IMR-90 (cell line): ENCODE data around the gene IGF2R. TPM values are rescaled to one million over a fixed set of nuclear protein-coding genes. Genes with fewer than 3 reads are reported as not detected.

Source experiments
- ATAC-seq: fragments of 200-7000 bp; cut with Tn5 transposase; 2 replicates; pipeline ENCODE4 v1.9.1; 2020; ENCODE audit warnings: low read depth, mild to moderate bottlenecking, moderate library complexity
- BruUV-seq: library from RNA; stranded (reverse); fragments of 400-500 nt; replicated peaks from 2 replicates; lab custom pipeline; 2021; lab: Mats Ljungman, UMichigan
- CTCF ChIA-PET: fragments of 300-600 bp; formaldehyde crosslinking; extraction: SDS; loops from one replicate; lab custom pipeline; 2021; ENCODE audit warnings: antibody characterized with exemption; lab: Yijun Ruan, JAX
- POLR2A ChIA-PET: fragments of 300-600 bp; sonication (Branson Sonifier 250); formaldehyde crosslinking; loops from one replicate; lab custom pipeline; 2022; ENCODE audit warnings: antibody characterized with exemption; ENCODE audit not compliant: unreplicated experiment; lab: Charles Lee
- DNase-seq: peaks from one replicate; pipeline ENCODE4 v3.0.0; 2013
- H2AFZ ChIP-seq: replicated peaks from 2 replicates; pipeline ENCODE3; 2013; ENCODE audit warnings: low read length, mild to moderate bottlenecking; ENCODE audit not compliant: poor library complexity
- H2AK5ac ChIP-seq: 2 replicates; pipeline ENCODE4 v1.6.1; 2013; ENCODE audit warnings: low read depth, low read length, inconsistent platforms
- H2AK9ac ChIP-seq: replicated peaks from 2 replicates; pipeline ENCODE3; 2013; ENCODE audit warnings: mild to moderate bottlenecking, low read depth, low read length, moderate library complexity; ENCODE audit not compliant: poor library complexity
- H2BK120ac ChIP-seq: 2 replicates; pipeline ENCODE4 v1.6.1; 2013; ENCODE audit warnings: low read depth, low read length, inconsistent platforms
- H2BK15ac ChIP-seq: 3 replicates; pipeline ENCODE4 v1.6.1; 2013; ENCODE audit warnings: low read depth, low read length, inconsistent platforms
- H2BK20ac ChIP-seq: 2 replicates; pipeline ENCODE4 v1.6.1; 2013; ENCODE audit warnings: low read depth, mild to moderate bottlenecking, inconsistent platforms, low read length, moderate library complexity
- H2BK5ac ChIP-seq: 2 replicates; pipeline ENCODE4 v1.6.1; 2013; ENCODE audit warnings: mild to moderate bottlenecking, low read depth, low read length, inconsistent platforms; ENCODE audit not compliant: poor library complexity, severe bottlenecking
- H3K14ac ChIP-seq: replicated peaks from 2 replicates; pipeline ENCODE4 v1.6.1; 2013; ENCODE audit warnings: low read depth, low read length, inconsistent platforms
- H3K18ac ChIP-seq: 2 replicates; pipeline ENCODE4 v1.6.1; 2013; ENCODE audit warnings: low read depth, low read length, control low read depth
- H3K23ac ChIP-seq: 2 replicates; pipeline ENCODE4 v1.6.1; 2013; ENCODE audit warnings: low read depth, low read length, inconsistent platforms
- H3K27ac ChIP-seq: 2 replicates; pipeline ENCODE4 v1.5.1; 2013; ENCODE audit warnings: mild to moderate bottlenecking, control low read depth, low read length; ENCODE audit not compliant: insufficient read depth
- H3K27me3 ChIP-seq: 2 replicates; pipeline ENCODE4 v1.6.1; 2013; ENCODE audit warnings: low read length; ENCODE audit not compliant: control insufficient read depth, insufficient read depth
- H3K36me3 ChIP-seq: 2 replicates; pipeline ENCODE4 v1.6.1; 2013; ENCODE audit warnings: low read length, mixed read lengths; ENCODE audit not compliant: control insufficient read depth, insufficient read depth
- H3K4ac ChIP-seq: 2 replicates; pipeline ENCODE4 v1.6.1; 2013; ENCODE audit warnings: low read depth, low read length, inconsistent platforms
- H3K4me1 ChIP-seq: 2 replicates; pipeline ENCODE4 v1.6.1; 2013; ENCODE audit warnings: low read length, mixed read lengths; ENCODE audit not compliant: control insufficient read depth, insufficient read depth
- H3K4me2 ChIP-seq: 2 replicates; pipeline ENCODE4 v1.6.1; 2013; ENCODE audit warnings: low read depth, mild to moderate bottlenecking, control low read depth, low read length, moderate library complexity
- H3K4me3 ChIP-seq: 2 replicates; pipeline ENCODE4 v1.5.1; 2013; ENCODE audit warnings: low read depth, mild to moderate bottlenecking, control low read depth, low read length, moderate library complexity; ENCODE audit not compliant: insufficient read depth
- H3K56ac ChIP-seq: 2 replicates; pipeline ENCODE4 v1.6.1; 2013; ENCODE audit warnings: low read length, inconsistent platforms; ENCODE audit not compliant: insufficient read depth; ENCODE audit errors: extremely low read depth
- H3K79me1 ChIP-seq, 2 experiments: 2 replicates each; pipeline ENCODE4 v1.6.1; 2013; ENCODE audit warnings: low read length in 2 of 2, inconsistent platforms in 1 of 2, low read depth in 1 of 2
- H3K9ac ChIP-seq: 2 replicates; pipeline ENCODE4 v1.6.1; 2013; ENCODE audit warnings: low read depth, low read length, control low read depth
- H3K9me1 ChIP-seq: 2 replicates; pipeline ENCODE4 v1.6.1; 2013; ENCODE audit warnings: low read length, inconsistent platforms; ENCODE audit not compliant: insufficient read depth
- H3K9me3 ChIP-seq: 2 replicates; pipeline ENCODE4 v1.6.1; 2013; ENCODE audit warnings: low read length; ENCODE audit not compliant: control insufficient read depth, insufficient read depth
- H4K20me1 ChIP-seq: 2 replicates; pipeline ENCODE4 v1.6.1; 2013; ENCODE audit warnings: low read length, inconsistent platforms; ENCODE audit not compliant: insufficient read depth
- H4K5ac ChIP-seq: 2 replicates; pipeline ENCODE4 v1.6.1; 2013; ENCODE audit warnings: mild to moderate bottlenecking, low read depth, low read length, control low read depth
- H4K8ac ChIP-seq, 2 experiments: 2 replicates each; pipeline ENCODE4 v1.6.1; 2013; ENCODE audit warnings: low read depth in 2 of 2, low read length in 2 of 2, control low read depth in 1 of 2, inconsistent platforms in 1 of 2
- H4K91ac ChIP-seq: 2 replicates; pipeline ENCODE4 v1.6.1; 2013; ENCODE audit warnings: low read depth, low read length, inconsistent platforms; ENCODE audit not compliant: insufficient read depth
- BHLHE40 ChIP-seq: fragments of 150-350 bp; IDR thresholded peaks from 2 replicates; pipeline ENCODE4 v1.6.1; 2016; ENCODE audit warnings: mild to moderate bottlenecking, low read depth, low read length
- CHD1 ChIP-seq: IDR thresholded peaks from 2 replicates; pipeline ENCODE4 v1.6.1; 2012; ENCODE audit warnings: low read depth, low read length, improper control_type of control experiment
- FOS ChIP-seq: fragments of 150-350 bp; IDR thresholded peaks from 2 replicates; pipeline ENCODE4 v1.6.1; 2016; ENCODE audit warnings: low read depth, low read length
- MXI1 ChIP-seq: IDR thresholded peaks from 2 replicates; pipeline ENCODE4 v1.6.1; 2012; ENCODE audit warnings: low read depth, mild to moderate bottlenecking, low read length, moderate library complexity, borderline replicate concordance
- NFE2L2 ChIP-seq: fragments of 150-350 bp; IDR thresholded peaks from 2 replicates; pipeline ENCODE4 v1.6.1; 2016; ENCODE audit warnings: low read depth, mild to moderate bottlenecking, low read length
- RAD21 ChIP-seq: IDR thresholded peaks from 2 replicates; pipeline ENCODE4 v1.6.1; 2012; ENCODE audit warnings: low read length, improper control_type of control experiment
- RCOR1 ChIP-seq: IDR thresholded peaks from 2 replicates; pipeline ENCODE4 v1.6.1; 2012; ENCODE audit warnings: mild to moderate bottlenecking, low read length, improper control_type of control experiment; ENCODE audit not compliant: insufficient replicate concordance
- SMC3 ChIP-seq: fragments of 150-350 bp; IDR thresholded peaks from 2 replicates; pipeline ENCODE4 v1.6.1; 2016; ENCODE audit warnings: low read depth, mild to moderate bottlenecking, antibody characterized with exemption, low read length, moderate library complexity
- WGBS, 2 experiments: methylation state at CpG; one replicate each; pipeline versions ENCODE4 v1.1.5 to v1.1.7; 2013; ENCODE audit warnings: missing lambda C conversion rate in 2 of 2; ENCODE audit not compliant: insufficient read length in 1 of 2; ENCODE audit errors: extremely low coverage in 2 of 2; 5-methylcytosine and 5-hydroxymethylcytosine counted together
- dilution Hi-C: fragments of 300-500 bp; cut with HindIII; formaldehyde crosslinking; loops from one replicate; pipeline ENCODE4 v1.14.3; 2018; ENCODE audit warnings: low sequenced_read_pairs; ENCODE audit not compliant: unreplicated experiment
- in situ Hi-C: fragments of 300-500 bp; cut with MboI; formaldehyde crosslinking; loops from 3 replicates; pipeline ENCODE4 v1.14.3; 2019; ENCODE audit warnings: low sequenced_read_pairs, inconsistent platforms, mixed read lengths
- intact Hi-C: fragments of 100-400 bp; cut with micrococcal nuclease; formaldehyde crosslinking; loops from 2 replicates; pipeline ENCODE4 v1.10.0; 2022
- polyA plus RNA-seq, 3 experiments: library from polyadenylated mRNA; depleted of rRNA; stranded (reverse); fragments of >200 nt; gene quantifications; 2 replicates each; pipeline ENCODE4 v1.2.3, GENCODE V29; 2012; ENCODE audit warnings: low replicate concordance in 1 of 3
- total RNA-seq: library from RNA; depleted of rRNA; stranded (reverse); fragments of >200 nt; gene quantifications from 2 replicates; pipeline ENCODE4 v1.2.3, GENCODE V29; 2012
- TF ChIP-seq, protein P1 (sequence below): conservative IDR thresholded peaks from 2 replicates; pipeline ENCODE4 v1.5.1; 2012; ENCODE audit warnings: mild to moderate bottlenecking, low read depth, low read length, improper control_type of control experiment
- TF ChIP-seq, protein P2 (sequence below): fragments of 150-350 bp; IDR thresholded peaks from 2 replicates; pipeline ENCODE4 v1.6.1; 2016; ENCODE audit warnings: low read depth, mild to moderate bottlenecking, low read length, moderate library complexity, borderline replicate concordance
- TF ChIP-seq, protein P3 (sequence below): fragments of 150-350 bp; IDR thresholded peaks from 2 replicates; pipeline ENCODE4 v1.6.1; 2017; ENCODE audit warnings: mild to moderate bottlenecking, antibody characterized with exemption, low read length, low read depth

Gene IGF2R
- total and polyA plus RNA-seq, 2 of the 4 experiments (the other 2 are of a cell fraction), result 33.2 to 41.4 TPM

DNA sequence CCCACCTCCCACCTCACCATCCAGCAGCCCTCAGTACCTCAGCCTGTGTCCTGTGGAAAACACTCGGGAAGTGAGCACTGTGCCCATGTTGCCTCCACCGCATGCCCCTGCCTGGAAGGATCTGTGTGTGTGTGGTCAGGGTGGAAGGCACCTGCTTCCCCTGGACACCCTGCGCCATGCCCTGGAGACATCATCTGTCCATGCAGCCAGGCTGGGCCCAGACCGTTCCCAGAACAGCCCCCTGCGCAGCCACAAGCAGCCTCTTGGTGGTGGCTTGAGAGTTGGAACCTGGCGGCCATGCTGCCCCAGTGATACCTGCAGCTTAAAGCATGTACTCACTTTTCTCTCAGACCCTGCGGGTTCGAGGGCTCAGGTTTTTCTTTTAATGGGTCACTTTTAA, 117.9 kb downstream of the IGF2R start (continued):
- no peak for TF ChIP-seq CHD1
- TF ChIP-seq BHLHE40, result no peak
- TF ChIP-seq FOS, result no peak

DNA sequence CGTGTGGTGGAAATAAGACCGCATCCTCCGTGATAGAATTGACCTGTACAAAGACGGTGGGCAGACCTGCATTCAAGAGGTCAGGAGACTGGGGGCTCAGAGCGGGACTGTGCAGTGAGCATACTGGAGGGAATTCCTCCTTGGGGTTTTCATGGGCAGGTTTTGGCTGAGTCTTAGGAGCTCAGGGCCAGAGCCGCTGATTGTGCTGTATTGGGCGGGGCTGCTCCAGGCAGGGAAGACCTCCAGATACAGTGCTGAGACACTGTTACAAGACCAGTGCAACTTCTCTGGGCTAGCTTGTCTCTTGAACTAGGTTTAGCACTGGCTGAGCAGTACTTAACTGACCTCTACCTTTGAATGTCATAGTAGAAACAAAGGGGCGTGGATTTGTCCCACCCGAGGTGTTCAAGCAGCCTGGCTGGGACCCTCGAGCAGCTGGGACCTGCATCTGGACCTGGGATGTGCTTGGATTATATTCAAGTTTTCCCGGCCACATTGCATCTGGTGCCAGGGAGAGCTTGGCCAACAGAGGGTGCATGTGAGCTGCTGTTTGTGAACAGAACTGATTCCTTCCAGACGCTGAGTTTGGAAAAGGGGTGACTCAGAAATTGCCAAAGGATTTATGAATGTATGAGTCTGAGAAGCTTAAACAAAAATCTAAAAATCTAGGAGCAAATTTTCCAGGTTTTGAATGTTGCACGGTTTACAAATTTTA, 119.3 kb downstream of the IGF2R start:
- Histone ChIP-seq H3K9me1 (no peaks in the 10 kb centered on the region), H3K4me2 (no peak overlapping the region), H4K5ac (no peak overlapping the region), H2AFZ (no peak overlapping the region), H2BK20ac (no peak overlapping the region), H3K36me3 (peaks cover 71% of the 10 kb centered on the region), H2BK15ac (no peak overlapping the region), H3K79me1 (no peaks in the 10 kb centered on the region; a peak in 1 of 4 replicates), H2BK120ac (no peak overlapping the region), H3K23ac (no peak overlapping the region), H3K14ac (no peak overlapping the region), H2BK5ac (no peak overlapping the region), H3K27ac (no peak overlapping the region), H4K20me1 (no peaks in the 10 kb centered on the region), H3K4me1 (peaks cover 5% of the 10 kb centered on the region; the same call in 1 of the 2 replicates), H3K27me3 (no peaks in the 10 kb centered on the region), H4K91ac (no peak overlapping the region), H3K9me3 (no peaks in the 10 kb centered on the region), H4K8ac (no peak overlapping the region), H3K4me3 (no peak overlapping the region), H2AK5ac (no peak overlapping the region), H2AK9ac (peak overlapping the region; percentile 25), H3K4ac (no peak overlapping the region), H3K9ac (no peak overlapping the region), H3K18ac (no peak overlapping the region), H3K56ac (no peak overlapping the region)
- DNase-seq (peak; percentile 89), ATAC-seq (peak; percentile 97)
- intact Hi-C loops, result loop anchor here (1.0 to 5.0 kb wide), 4 partner anchors 51 to 446 kb away; no protein-coding TSS in a partner anchor
- in situ Hi-C loops, result no loop called here
- no TSS peak for BruUV-seq
- ChIA-PET POLR2A (no interaction called here), CTCF (interaction anchor here (0.6 to 3.1 kb wide), 16 partner anchors 8 to 445 kb away, joined by 3 to 40 read pairs (median 4); no protein-coding TSS in a partner anchor)
- dilution Hi-C loops, result no loop called here
- WGBS, 2 experiments, result 93% methylated on average over 5 of the region's 13 CpGs; no CpG with 5 or more reads in 1 of the 2 experiments
- peak; percentile 93 for TF ChIP-seq SMC3
- TF ChIP-seq, protein P1, sequence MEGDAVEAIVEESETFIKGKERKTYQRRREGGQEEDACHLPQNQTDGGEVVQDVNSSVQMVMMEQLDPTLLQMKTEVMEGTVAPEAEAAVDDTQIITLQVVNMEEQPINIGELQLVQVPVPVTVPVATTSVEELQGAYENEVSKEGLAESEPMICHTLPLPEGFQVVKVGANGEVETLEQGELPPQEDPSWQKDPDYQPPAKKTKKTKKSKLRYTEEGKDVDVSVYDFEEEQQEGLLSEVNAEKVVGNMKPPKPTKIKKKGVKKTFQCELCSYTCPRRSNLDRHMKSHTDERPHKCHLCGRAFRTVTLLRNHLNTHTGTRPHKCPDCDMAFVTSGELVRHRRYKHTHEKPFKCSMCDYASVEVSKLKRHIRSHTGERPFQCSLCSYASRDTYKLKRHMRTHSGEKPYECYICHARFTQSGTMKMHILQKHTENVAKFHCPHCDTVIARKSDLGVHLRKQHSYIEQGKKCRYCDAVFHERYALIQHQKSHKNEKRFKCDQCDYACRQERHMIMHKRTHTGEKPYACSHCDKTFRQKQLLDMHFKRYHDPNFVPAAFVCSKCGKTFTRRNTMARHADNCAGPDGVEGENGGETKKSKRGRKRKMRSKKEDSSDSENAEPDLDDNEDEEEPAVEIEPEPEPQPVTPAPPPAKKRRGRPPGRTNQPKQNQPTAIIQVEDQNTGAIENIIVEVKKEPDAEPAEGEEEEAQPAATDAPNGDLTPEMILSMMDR, result peak; percentile 92
- TF ChIP-seq, protein P2, sequence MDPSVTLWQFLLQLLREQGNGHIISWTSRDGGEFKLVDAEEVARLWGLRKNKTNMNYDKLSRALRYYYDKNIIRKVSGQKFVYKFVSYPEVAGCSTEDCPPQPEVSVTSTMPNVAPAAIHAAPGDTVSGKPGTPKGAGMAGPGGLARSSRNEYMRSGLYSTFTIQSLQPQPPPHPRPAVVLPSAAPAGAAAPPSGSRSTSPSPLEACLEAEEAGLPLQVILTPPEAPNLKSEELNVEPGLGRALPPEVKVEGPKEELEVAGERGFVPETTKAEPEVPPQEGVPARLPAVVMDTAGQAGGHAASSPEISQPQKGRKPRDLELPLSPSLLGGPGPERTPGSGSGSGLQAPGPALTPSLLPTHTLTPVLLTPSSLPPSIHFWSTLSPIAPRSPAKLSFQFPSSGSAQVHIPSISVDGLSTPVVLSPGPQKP, result no peak
- TF ChIP-seq RCOR1, result no peak
- peak; percentile 76 for TF ChIP-seq RAD21
- no peak for TF ChIP-seq MXI1
- TF ChIP-seq, protein P3, sequence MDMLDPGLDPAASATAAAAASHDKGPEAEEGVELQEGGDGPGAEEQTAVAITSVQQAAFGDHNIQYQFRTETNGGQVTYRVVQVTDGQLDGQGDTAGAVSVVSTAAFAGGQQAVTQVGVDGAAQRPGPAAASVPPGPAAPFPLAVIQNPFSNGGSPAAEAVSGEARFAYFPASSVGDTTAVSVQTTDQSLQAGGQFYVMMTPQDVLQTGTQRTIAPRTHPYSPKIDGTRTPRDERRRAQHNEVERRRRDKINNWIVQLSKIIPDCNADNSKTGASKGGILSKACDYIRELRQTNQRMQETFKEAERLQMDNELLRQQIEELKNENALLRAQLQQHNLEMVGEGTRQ, result no peak
- TF ChIP-seq BHLHE40, result no peak
- TF ChIP-seq CHD1, result no peak
- TF ChIP-seq NFE2L2, result no peak
